Stimulated activated CD4-positive, alpha-beta T cell treated with anti-CD3 and anti-CD28 coated beads, TNF-alpha, amount 100 ng/mL, for 24 hours (primary cell): ENCODE data around the gene PLN.

ENCODE experiments used
- DNase-seq, 3 experiments: peaks; one replicate each; pipeline ENCODE4 v3.0.0-alpha.2; 2020; ENCODE audit warnings: low read depth in 3 of 3

Gene PLN

DNA sequence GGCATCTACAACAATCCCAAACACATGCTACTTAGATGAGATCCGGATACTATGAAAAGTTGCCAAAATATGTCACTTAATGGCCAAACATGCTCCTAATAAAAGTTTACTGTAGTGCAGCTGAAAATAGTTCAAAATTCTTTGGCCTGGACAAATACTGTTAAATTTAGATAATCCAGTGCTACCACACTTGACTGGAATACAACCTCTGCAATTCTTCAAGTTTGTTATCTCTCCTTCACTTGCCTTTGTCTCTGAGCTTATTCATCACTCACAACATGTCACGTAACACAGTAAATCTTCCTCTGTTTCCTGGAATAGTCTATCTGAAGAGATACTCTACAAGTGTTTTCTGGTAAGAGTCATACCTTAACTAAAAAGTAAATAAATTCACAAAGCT, 10.5 kb upstream of the PLN start:
- DNase-seq, result no peak

GRCh38 chr6:118542184-118542952, 5.7 kb upstream of the PLN start:
- no peak for DNase-seq

DNA sequence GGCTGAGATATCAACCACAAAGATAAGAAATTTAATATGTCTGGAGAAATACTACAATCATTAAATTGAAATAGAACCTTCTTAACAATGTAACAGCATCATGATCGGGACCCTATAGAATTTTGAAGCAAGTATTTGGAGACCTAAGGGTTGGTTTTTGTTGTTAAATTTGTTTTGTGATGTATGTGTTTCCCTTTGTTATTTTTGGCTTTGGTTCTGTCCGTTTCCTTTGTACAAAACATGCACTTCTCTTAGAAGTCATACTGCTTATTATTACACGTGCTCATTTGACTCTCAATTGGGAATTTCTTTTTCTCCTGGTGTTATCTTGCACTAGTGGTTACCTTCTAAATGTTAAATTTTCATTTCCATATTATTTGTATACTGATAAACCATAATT, 4.0 kb upstream of the PLN start:
- DNase-seq, result no peak

- no peak for DNase-seq
These were observed 1.8 kb upstream of the PLN start for GRCh38 chr6:118546164-118546879.

GRCh38 chr6:118546880-118547218, 1.2 kb upstream of the PLN start:
- no peak for DNase-seq

DNA sequence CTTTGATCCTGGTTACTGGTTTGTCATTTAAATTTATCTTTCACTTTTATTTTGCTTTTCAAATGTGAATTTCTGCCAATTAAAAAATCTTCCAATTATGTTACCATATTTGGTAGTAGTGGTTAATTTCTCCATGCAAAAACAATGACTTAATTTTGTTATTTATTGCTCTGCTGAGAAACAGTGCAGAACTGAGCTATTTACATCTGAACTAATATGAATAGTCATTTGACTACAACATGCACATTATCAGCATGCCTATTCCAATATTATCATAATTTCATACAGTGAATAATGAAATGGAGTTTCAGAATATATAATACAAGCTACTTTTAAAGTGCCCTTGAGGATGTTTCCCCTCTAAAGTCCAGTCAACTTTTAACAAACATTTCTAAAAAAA, 517 bp downstream of the PLN start:
- DNase-seq, result no peak

GRCh38 chr6:118551063-118552053, 3.3 kb downstream of the PLN start:
- DNase-seq, result no peak

DNA sequence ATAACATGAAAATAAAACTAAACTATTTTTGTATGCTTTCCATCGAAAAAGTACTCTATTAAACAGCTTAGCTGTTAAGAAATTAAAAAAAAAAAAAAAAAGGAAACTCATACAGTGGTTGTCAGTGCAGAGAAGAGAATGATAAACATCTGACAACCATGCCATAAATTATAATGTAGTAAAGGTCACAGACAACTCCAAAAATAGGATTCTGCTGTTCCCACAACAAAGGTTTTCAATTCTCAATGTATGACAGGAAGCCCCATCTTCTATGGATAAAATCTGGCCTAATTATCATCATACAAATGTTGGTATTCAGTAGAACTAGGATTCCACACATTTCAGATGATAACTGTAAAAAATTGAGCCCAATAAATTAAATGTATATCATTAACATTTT, 5.0 kb downstream of the PLN start:
- no peak for DNase-seq

- DNase-seq, result no peak
These were observed 6.6 kb downstream of the PLN start for GRCh38 chr6:118554698-118555097.

DNA sequence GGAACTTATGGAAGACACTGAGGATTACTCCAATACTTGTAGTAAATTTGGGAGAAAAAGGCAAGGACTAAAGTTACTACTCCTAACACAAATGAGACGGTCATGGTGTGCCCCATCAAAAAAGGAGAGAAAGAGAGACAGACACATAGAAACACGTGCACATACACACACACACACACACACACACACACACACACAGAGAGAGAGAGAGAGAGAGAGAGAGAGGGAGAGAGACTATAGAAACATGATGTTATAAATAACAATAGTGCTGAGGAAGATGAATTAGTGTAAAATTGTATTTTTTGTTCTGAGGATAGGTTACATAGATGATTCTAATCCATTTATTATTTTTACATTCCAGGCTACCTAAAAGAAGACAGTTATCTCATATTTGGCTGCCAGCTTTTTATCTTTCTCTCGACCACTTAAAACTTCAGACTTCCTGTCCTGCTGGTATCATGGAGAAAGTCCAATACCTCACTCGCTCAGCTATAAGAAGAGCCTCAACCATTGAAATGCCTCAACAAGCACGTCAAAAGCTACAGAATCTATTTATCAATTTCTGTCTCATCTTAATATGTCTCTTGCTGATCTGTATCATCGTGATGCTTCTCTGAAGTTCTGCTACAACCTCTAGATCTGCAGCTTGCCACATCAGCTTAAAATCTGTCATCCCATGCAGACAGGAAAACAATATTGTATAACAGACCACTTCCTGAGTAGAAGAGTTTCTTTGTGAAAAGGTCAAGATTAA, 10.5 kb downstream of the PLN start:
- no peak for DNase-seq

- no peak for DNase-seq
These were observed 11.6 kb downstream of the PLN start for GRCh38 chr6:118559659-118560058.

DNA sequence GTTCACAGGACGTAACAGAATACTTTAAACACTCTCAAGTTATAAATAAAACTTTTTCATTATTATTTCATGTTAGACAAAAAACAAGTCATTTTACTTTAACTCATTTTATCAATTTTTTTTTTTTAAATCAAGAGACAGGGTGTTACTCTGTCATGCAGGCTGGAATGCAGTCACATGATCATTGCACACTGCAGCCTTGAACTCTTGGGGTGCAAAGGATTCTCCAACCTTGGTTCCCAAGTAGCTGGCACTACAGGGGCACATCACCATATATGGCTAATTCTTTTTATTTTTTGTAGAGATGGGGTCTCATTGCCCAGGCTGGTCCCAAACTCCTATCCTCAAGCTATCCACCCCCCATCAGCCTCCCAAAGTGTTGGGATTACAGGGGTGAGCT, 14.2 kb downstream of the PLN start:
- DNase-seq, result no peak

DNA sequence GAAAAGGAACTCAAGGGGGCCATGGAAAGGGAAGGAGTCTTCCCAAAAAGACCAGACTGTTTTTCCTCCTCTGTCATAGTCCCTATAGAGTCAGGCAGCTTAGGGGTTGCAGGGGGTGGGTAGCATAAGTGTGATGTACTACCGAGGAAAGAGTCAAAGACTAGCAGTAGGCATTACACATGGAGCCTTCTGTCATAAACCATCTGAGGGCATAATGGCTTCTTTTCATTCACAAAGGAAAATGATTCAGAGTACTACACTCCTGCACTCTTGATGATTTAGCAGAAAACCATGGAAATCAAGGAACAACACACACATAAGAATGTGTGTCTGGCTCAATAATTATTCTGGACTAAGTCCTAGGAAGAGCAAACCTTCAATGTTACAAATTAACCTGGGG, 14.9 kb downstream of the PLN start:
- DNase-seq, result no peak

- DNase-seq, result no peak
These were observed 17.3 kb downstream of the PLN start for GRCh38 chr6:118565311-118565960.

- DNase-seq, result no peak
These were observed 19.9 kb downstream of the PLN start for GRCh38 chr6:118567974-118568373.

- DNase-seq, result no peak
These were observed 21.4 kb downstream of the PLN start for GRCh38 chr6:118569498-118569897.

GRCh38 chr6:118571121-118571520, 23.0 kb downstream of the PLN start:
- no peak for DNase-seq

DNA sequence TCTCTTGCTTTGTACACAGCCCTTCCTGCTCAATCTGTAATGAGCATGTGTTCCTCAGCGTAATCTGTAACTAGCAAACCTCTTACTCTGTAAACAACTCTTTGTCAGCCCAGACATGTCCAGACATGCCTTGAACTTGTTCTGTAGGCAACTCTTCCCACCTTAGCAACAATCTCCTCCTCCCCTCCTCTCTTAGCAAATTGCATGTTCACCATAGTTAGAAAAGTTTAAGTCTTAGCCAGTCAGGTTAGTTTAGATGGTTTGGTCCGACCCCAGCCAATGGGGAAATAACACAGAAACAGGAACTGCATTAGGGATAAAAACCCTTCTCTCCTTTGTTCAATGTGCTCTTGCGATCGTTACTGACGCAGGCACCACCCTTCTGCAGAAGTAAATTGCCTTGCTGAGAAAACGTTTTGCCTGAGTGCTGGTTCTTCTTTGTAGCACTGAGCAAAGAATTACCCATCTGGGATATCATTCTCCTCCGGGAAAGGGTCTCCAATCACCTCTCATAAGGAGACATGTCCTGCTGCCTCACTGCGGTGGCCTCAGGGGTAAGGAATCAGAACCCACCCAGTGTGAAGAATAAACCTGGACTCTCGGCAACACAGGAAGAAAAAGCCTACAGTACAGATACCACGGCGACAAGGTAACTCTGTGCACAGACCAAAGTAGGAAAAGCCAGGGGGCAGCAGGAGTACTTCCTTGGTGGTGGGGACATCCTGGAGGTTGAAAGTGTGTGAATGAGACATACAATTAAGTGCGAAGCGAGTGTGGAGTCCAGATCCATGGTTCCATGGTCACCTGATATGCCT, 26.2 kb downstream of the PLN start:
- no peak for DNase-seq

DNA sequence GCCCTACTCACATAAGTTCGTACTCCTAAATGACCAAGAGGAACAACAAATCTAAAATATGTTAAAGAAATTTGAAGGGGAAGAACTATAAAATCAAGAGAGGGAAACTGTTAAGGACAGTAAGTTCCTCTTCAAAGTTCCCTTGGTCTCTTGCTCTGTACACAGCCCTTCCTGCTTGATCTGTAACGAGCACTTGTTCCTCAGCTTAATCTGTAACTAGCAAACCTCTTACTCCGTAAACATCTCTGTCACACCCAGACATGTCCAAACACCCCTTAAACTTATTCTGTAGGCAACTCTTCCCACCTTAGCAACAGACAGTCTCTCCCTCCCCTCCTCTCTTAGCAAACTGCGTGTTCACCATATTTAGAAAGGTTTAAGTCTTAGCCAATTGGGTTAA, 29.9 kb downstream of the PLN start:
- no peak for DNase-seq

DNA sequence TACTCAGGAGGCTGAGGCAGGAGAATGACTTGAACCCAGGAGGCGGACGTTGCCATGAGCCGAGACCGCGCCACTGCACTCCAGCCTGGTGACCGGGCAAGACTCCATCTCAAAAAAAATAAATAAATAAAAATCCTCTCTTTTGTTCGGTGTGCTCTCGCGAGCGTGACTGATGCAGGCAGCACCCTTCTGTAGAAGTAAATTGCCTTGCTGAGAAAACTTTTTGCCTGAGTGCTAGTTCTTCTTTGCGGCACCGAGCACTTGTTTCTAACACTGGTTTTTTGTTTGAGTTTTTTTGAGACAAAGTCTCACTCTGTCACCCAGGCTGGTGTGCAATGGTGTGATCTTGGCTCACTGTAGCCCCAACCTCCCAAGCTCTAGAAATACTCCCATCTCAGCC, 30.5 kb downstream of the PLN start:
- no peak for DNase-seq
